Activated CD4-positive, alpha-beta T cell treated with anti-CD3 and anti-CD28 coated beads for 24 hours (primary cell): ENCODE results near the gene PMEL.
"Not testable (repeated sequence)": the region's sequence is repeated elsewhere in the genome, so short reads cannot be mapped to it uniquely, and the experiment has no call there.

Experiments
- DNase-seq, 2 donors: peaks; one replicate each; pipeline ENCODE4 v3.0.0-alpha.2; 2020; ENCODE audit warnings: low read depth in 2 of 2

The PMEL gene

GRCh38 chr12:55983232-55983842 lies 17.5 kb upstream of the PMEL start:
- no peak for DNase-seq

GRCh38 chr12:55982319-55982936 lies 16.6 kb upstream of the PMEL start:
- no peak for DNase-seq

- not testable (repeated sequence) for DNase-seq
Observed at GRCh38 chr12:55981882-55982281, 16.0 kb upstream of the PMEL start.

GRCh38 chr12:55979069-55979468 lies 13.2 kb upstream of the PMEL start:
- DNase-seq = no peak

GRCh38 chr12:55978393-55978792 lies 12.6 kb upstream of the PMEL start:
- DNase-seq = no peak

GRCh38 chr12:55974308-55974730 lies 8.5 kb upstream of the PMEL start:
- peak in 1 of 2 donors; percentile 19 for DNase-seq

GRCh38 chr12:55973599-55974307 lies 7.9 kb upstream of the PMEL start, which contains the start of gene RAB5B:
RAB5B (plus strand) TSS chr12:55974078; CDS start chr12:55986961, 12,883 bp downstream.
- peak; percentile 94 to 97 for DNase-seq

GRCh38 chr12:55972911-55973598 lies 7.2 kb upstream of the PMEL start:
- no peak for DNase-seq

- DNase-seq = no peak
Observed at GRCh38 chr12:55972456-55972855, 6.6 kb upstream of the PMEL start.

- DNase-seq = no peak
Observed at GRCh38 chr12:55972042-55972441, 6.2 kb upstream of the PMEL start.

- DNase-seq = no peak
Observed at GRCh38 chr12:55970775-55971174, 4.9 kb upstream of the PMEL start.

- no peak for DNase-seq
Observed at GRCh38 chr12:55969356-55969755, 3.5 kb upstream of the PMEL start.

- peak; percentile 87 to 94 for DNase-seq
Observed at GRCh38 chr12:55966408-55967281, 803 bp upstream of the PMEL start, which contains the start of gene CDK2. CDK2 (plus strand) TSS chr12:55966830; CDS start chr12:55967009, 179 bp downstream.

GRCh38 chr12:55965240-55965639 lies 602 bp downstream of the PMEL start:
- no peak for DNase-seq

- DNase-seq = no peak
Observed at GRCh38 chr12:55963760-55964159, 2.1 kb downstream of the PMEL start.

- DNase-seq = no peak
Observed at GRCh38 chr12:55957106-55957859, 8.6 kb downstream of the PMEL start.

GRCh38 chr12:55955800-55956508 lies 9.9 kb downstream of the PMEL start:
- peak in 1 of 2 donors; percentile 30 for DNase-seq

- no peak for DNase-seq
Observed at GRCh38 chr12:55955344-55955743, 10.5 kb downstream of the PMEL start.

GRCh38 chr12:55946553-55946952 lies 19.3 kb downstream of the PMEL start:
- no peak for DNase-seq
